ENCODE measurements around the gene FAM234A. TPM values are rescaled to one million over a fixed set of nuclear protein-coding genes. Genes with fewer than 3 reads are reported as not detected.

Gene FAM234A
- total RNA-seq, 2 donors from 2014 or later, result 141 to 227 TPM

GRCh38 chr16:286491-287297, 52.1 kb downstream of the FAM234A start:
- Histone ChIP-seq H3K9me3 (no peaks in the 10 kb centered on the region), H3K36me3 (peaks cover 28% of the 10 kb centered on the region), H3K4me3 (no peak overlapping the region), H3K27me3 (no peaks in the 10 kb centered on the region), H3K4me1 (no peaks in the 10 kb centered on the region), H3K27ac (no peak overlapping the region)
- DNase-seq (ENCODE audit: low spot score), result no peak
- TF ChIP-seq, protein P1, sequence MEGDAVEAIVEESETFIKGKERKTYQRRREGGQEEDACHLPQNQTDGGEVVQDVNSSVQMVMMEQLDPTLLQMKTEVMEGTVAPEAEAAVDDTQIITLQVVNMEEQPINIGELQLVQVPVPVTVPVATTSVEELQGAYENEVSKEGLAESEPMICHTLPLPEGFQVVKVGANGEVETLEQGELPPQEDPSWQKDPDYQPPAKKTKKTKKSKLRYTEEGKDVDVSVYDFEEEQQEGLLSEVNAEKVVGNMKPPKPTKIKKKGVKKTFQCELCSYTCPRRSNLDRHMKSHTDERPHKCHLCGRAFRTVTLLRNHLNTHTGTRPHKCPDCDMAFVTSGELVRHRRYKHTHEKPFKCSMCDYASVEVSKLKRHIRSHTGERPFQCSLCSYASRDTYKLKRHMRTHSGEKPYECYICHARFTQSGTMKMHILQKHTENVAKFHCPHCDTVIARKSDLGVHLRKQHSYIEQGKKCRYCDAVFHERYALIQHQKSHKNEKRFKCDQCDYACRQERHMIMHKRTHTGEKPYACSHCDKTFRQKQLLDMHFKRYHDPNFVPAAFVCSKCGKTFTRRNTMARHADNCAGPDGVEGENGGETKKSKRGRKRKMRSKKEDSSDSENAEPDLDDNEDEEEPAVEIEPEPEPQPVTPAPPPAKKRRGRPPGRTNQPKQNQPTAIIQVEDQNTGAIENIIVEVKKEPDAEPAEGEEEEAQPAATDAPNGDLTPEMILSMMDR (IDR thresholded peaks at IDR 0.05), result no peak

GRCh38 chr16:287298-287811, 52.7 kb downstream of the FAM234A start:
- no peaks in the 10 kb centered on the region for H3K4me1 ChIP-seq
- peaks cover 33% of the 10 kb centered on the region for H3K36me3 ChIP-seq

GRCh38 chr16:287981-288920, 53.6 kb downstream of the FAM234A start:
- Histone ChIP-seq H3K27me3 (no peaks in the 10 kb centered on the region), H3K4me1 (no peaks in the 10 kb centered on the region), H3K9me3 (no peaks in the 10 kb centered on the region), H3K4me3 (no peak overlapping the region), H3K27ac (no peak overlapping the region), H3K36me3 (peaks cover 38% of the 10 kb centered on the region)
- TF ChIP-seq, protein P1 (IDR thresholded peaks at IDR 0.05), result no peak
- DNase-seq (ENCODE audit: low spot score), result no peak

More at GRCh38 chr16:287298-287811, 52.7 kb downstream of the FAM234A start:
- Histone ChIP-seq H3K27me3 (no peaks in the 10 kb centered on the region), H3K4me3 (no peak overlapping the region), H3K27ac (no peak overlapping the region), H3K9me3 (no peaks in the 10 kb centered on the region)
- no peak for DNase-seq (ENCODE audit: low spot score)
- TF ChIP-seq, protein P1 (IDR thresholded peaks at IDR 0.05), result no peak

GRCh38 chr16:289395-289997, 54.9 kb downstream of the FAM234A start:
- no peaks in the 10 kb centered on the region for H3K9me3 ChIP-seq
- H3K36me3 ChIP-seq, result peaks cover 38% of the 10 kb centered on the region
- no peak for DNase-seq (ENCODE audit: low spot score)
- TF ChIP-seq, protein P1 (IDR thresholded peaks at IDR 0.05), result no peak
- H3K27ac ChIP-seq, result no peak overlapping the region
- H3K4me1 ChIP-seq, result no peaks in the 10 kb centered on the region
- H3K4me3 ChIP-seq, result no peak overlapping the region
- H3K27me3 ChIP-seq, result no peaks in the 10 kb centered on the region

DNA sequence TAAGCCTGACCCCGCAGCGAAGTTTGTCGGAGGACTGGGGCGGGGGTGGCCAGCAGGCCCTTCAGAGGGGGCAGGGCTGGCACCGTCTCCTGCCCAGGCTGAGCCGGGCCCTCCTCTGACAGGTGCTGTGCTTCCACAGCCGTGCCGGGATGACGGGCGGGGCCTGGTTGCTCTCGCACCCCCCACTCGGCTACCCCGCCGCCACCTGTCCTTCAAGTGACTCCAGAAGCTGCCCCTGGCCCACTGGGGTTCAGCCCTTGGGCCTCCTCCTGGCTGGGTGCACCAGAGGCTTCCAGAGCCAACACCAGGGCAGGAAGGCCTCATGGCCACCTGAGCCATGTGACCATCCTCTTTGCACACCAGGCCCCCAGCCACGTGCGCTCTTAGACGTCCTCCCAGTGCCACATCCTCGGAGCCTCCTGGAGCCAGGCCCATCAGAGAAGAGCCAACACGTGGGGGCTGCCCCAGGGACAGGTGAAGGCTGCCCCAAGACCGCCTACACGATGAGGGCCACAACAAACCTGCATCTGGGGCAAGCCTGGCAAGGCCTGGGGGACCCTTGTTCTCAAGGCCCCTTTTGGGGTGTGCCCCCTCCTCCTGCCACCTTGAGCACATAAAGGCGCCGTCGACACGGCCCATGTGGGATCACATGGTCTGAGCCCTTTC, 55.5 kb downstream of the FAM234A start:
- Histone ChIP-seq H3K4me1 (no peaks in the 10 kb centered on the region), H3K36me3 (peaks cover 38% of the 10 kb centered on the region), H3K4me3 (no peak overlapping the region), H3K27me3 (no peaks in the 10 kb centered on the region), H3K9me3 (no peaks in the 10 kb centered on the region), H3K27ac (no peak overlapping the region)
- DNase-seq (ENCODE audit: low spot score), result no peak
- TF ChIP-seq, protein P1 (IDR thresholded peaks at IDR 0.05), result no peak
